Stomach (tissue), 9 donors: ENCODE results near the gene HAAO. TPM values are rescaled to one million over a fixed set of nuclear protein-coding genes. Genes with fewer than 3 reads are reported as not detected.

Source experiments
- DNase-seq, 2 donors: peaks; one replicate each; pipeline versions ENCODE4 v3.0.0 to v3.0.0-alpha.2; 2013 to 2019
- H3K27ac ChIP-seq, 5 donors: fragments of 200-600 bp in 4 of 5; sonication (generic) in 4 of 5; one replicate each; pipeline ENCODE4 v1.5.1; 2013 to 2019; ENCODE audit warnings: mild to moderate bottlenecking in 1 of 5, moderate library complexity in 1 of 5
- H3K27me3 ChIP-seq, 3 donors: fragments of 200-600 bp; sonication (generic); one replicate each; pipeline ENCODE4 v1.5.1; 2017 to 2019; ENCODE audit warnings: mixed run types in 1 of 3
- H3K36me3 ChIP-seq, 4 donors: fragments of 200-600 bp; sonication (generic); 1 replicate in 3 of 4; 2 replicates in 1 of 4; pipeline ENCODE4 v1.5.1; 2016 to 2019
- H3K4me1 ChIP-seq, 4 donors: fragments of 200-600 bp; sonication (generic); one replicate each; pipeline ENCODE4 v1.5.1; 2016 to 2019
- H3K4me3 ChIP-seq, 4 donors: fragments of 200-600 bp; sonication (generic) in 3 of 4; one replicate each; pipeline ENCODE4 v1.5.1; 2016 to 2019; ENCODE audit warnings: mild to moderate bottlenecking in 1 of 4
- H3K9me3 ChIP-seq, 4 donors: fragments of 200-600 bp; sonication (generic); one replicate each; pipeline ENCODE4 v1.5.1; 2016 to 2019
- EP300 ChIP-seq: sonication (generic); formaldehyde crosslinking; IDR thresholded peaks from one replicate; pipeline ENCODE4 v1.6.1; 2017; ENCODE audit warnings: antibody characterized with exemption
- POLR2A ChIP-seq, 4 donors: fragments of 450-650 bp; IDR thresholded peaks; one replicate each; pipeline ENCODE4 v1.6.1; 2016; ENCODE audit warnings: antibody characterized with exemption in 4 of 4, control low read depth in 2 of 4, mild to moderate bottlenecking in 1 of 4, moderate library complexity in 1 of 4
- POLR2AphosphoS5 ChIP-seq, 3 donors: sonication (generic); formaldehyde crosslinking; IDR thresholded peaks; one replicate each; pipeline ENCODE4 v1.6.1; 2016; ENCODE audit warnings: antibody characterized with exemption in 3 of 3
- WGBS, 5 donors: extraction: QIAGEN DNeasy Blood & Tissue Kit in 3 of 5; methylation state at CpG; one replicate each; pipeline versions ENCODE4 v1.1.5 to v1.1.7; 2013 to 2018; 5-methylcytosine and 5-hydroxymethylcytosine counted together
- intact Hi-C: fragments of 100-400 bp; cut with DNase I; formaldehyde crosslinking; loops from one replicate; pipeline ENCODE4 v1.15.1; 2023; ENCODE audit warnings: low total_unique reads
- polyA plus RNA-seq, 3 donors: library from polyadenylated mRNA; stranded (reverse); fragments of 200-250 nt; gene quantifications; one replicate each; pipeline ENCODE4 v1.2.3, GENCODE V29; 2013
- total RNA-seq, 5 donors: library from RNA; depleted of rRNA; stranded (reverse); fragments of >200 nt; gene quantifications; one replicate each; pipeline versions ENCODE4 v1.1.0 to v1.2.3, GENCODE V29; 2014 to 2016
- TF ChIP-seq, protein P1 (sequence below), 7 experiments: fragments of 450-650 bp in 4 of 7; fragments of 200-600 bp in 3 of 7; sonication (generic) in 3 of 7; IDR thresholded peaks; one replicate each; pipeline ENCODE4 v1.5.1; 2016 to 2019; ENCODE audit warnings: antibody characterized with exemption in 7 of 7, control low read depth in 2 of 7, mild to moderate bottlenecking in 1 of 7
- donor health status: healthy with polysubstance abuse.
- donor health status: Bipolar disorder and iron deficiency.
- donor health status: healthy.

HAAO gene
- total and polyA plus RNA-seq, 8 donors, result 0.89 to 23.5 (median 12.7) TPM; not detected in 2

DNA sequence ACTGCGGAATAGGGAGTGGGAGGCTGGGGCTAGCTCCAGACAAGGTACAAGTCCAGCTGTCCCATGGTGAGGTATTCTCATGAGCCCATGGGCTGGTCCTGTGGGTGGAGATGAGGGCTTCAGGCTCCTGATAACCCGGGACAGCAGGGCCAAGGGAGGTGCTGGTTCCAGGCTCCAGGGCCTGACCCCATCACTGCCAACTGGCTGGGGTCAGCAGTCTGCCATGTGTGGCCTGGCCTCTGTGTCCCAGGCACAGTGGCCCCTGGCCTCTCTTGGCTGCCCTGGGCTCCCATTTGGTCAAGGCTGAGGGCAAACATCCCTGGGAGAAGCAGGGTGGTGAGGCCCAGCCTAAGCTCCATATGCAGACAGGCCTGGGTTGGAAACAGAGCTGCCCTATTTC is 27.5 kb downstream of the HAAO start:
- no peak overlapping the region for H3K4me3 ChIP-seq
- H3K9me3 ChIP-seq, result no peaks in the 10 kb centered on the region
- no peak for DNase-seq
- no peak for TF ChIP-seq EP300
- no peak for TF ChIP-seq POLR2AphosphoS5 (IDR thresholded peaks at IDR 0.05)
- TF ChIP-seq, protein P1, sequence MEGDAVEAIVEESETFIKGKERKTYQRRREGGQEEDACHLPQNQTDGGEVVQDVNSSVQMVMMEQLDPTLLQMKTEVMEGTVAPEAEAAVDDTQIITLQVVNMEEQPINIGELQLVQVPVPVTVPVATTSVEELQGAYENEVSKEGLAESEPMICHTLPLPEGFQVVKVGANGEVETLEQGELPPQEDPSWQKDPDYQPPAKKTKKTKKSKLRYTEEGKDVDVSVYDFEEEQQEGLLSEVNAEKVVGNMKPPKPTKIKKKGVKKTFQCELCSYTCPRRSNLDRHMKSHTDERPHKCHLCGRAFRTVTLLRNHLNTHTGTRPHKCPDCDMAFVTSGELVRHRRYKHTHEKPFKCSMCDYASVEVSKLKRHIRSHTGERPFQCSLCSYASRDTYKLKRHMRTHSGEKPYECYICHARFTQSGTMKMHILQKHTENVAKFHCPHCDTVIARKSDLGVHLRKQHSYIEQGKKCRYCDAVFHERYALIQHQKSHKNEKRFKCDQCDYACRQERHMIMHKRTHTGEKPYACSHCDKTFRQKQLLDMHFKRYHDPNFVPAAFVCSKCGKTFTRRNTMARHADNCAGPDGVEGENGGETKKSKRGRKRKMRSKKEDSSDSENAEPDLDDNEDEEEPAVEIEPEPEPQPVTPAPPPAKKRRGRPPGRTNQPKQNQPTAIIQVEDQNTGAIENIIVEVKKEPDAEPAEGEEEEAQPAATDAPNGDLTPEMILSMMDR (IDR thresholded peaks at IDR 0.05), result no peak
- no peak for TF ChIP-seq POLR2A (IDR thresholded peaks at IDR 0.05)
- no peak overlapping the region for H3K27ac ChIP-seq
- H3K36me3 ChIP-seq, result peaks cover 0 to 18% (median 5%) of the 10 kb centered on the region in 4 donors
- 83 to 95% (median 92%) methylated on average over 2 of the region's 2 CpGs for WGBS, 5 donors
- H3K4me1 ChIP-seq, result no peaks in the 10 kb centered on the region
- intact Hi-C loops, result no loop called here
- H3K27me3 ChIP-seq, result no peaks in the 10 kb centered on the region

DNA sequence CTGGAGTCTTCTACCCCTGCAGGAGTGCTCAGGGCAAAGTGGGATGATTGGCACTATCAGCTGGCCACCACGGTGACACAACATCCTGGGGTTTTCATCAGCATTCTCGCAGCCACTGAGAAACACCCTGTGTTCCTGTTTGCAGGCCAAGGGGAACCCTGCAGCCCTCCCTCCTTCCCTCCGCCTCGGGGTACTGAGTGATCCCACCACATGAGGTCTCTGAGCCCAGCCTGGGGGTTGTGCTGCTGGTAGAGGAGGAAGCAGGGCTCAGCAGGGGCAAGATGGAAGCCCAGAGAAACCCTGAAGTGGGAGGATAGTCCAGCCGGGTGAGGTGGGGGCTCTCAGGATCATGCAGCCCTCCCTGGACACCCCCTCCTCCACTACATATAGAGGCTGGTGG is 28.3 kb downstream of the HAAO start, which contains the start of gene OXER1:
Gene OXER1, minus strand, starts transcription at position 40 of the 400 bp plus-strand sequence. CDS start 73 bp downstream, outside the sequence.
- intact Hi-C loops, result no loop called here
- TF ChIP-seq, protein P1 (IDR thresholded peaks at IDR 0.05), result no peak
- TF ChIP-seq POLR2A (IDR thresholded peaks at IDR 0.05) (no peak), POLR2AphosphoS5 (IDR thresholded peaks at IDR 0.05) (no peak), EP300 (no peak)

DNA sequence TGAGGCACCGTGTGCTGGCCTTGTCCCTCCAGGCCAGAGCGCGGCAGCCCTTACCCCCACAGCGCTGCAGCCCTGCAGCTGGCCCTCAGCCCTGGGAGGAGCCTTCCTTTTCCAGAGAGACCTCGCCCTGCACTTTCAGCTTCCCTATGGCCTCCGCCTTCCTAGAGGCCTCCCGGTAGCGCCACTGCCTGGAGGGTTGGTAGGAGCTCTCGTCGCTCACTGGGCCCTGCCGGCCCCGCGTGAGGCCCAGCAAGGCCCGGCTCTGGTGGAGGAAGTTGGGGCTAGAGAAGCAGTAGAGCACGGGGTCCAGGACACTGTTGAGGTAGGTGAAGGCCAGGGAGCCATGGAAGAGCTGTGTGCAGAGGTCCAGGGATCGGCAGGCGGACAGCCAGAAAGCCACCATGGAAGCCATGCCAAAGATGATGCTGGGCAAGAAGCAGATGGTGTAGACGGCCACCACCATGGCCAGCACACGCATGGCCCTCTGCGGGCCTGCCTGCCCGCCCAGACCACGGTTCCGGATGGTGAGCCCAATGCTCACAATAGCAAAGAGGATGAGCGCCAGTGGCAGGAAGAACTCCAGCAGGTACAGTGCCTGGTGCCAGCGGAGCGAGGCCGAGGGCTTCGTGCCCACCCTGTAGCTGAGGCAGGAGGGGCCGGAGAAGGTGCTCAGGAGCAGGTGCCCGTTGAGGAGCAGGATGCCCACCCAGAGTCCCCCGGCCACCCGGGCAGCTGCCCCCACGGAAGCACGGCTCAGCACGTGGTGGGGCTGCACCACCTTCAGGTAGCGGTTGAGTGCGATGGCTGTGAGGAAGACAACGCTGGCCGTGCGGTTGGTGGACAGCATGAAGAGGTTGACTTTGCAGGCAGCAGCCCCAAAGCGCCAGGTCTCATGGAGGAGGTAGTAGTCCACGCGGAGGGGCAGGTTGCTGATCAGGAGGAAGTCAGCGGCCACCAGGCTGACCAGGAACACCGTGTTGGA is 29.3 kb downstream of the HAAO start:
- H3K27me3 ChIP-seq, result no peaks in the 10 kb centered on the region
- TF ChIP-seq POLR2A (IDR thresholded peaks at IDR 0.05) (no peak), POLR2AphosphoS5 (IDR thresholded peaks at IDR 0.05) (no peak), EP300 (no peak)
- TF ChIP-seq, protein P1 (IDR thresholded peaks at IDR 0.05), result no peak
- H3K27ac ChIP-seq, result no peak overlapping the region
- H3K4me1 ChIP-seq, result no peaks in the 10 kb centered on the region
- no peaks in the 10 kb centered on the region for H3K9me3 ChIP-seq
- WGBS, 5 donors, result 93 to 95% (median 95%) methylated on average over 15 to 45 of the region's 45 CpGs
- intact Hi-C loops, result no loop called here
- peaks cover 0 to 18% (median 5%) of the 10 kb centered on the region in 4 donors for H3K36me3 ChIP-seq
- H3K4me3 ChIP-seq, result peak overlapping the region in 1 of 4 donors; percentile 17
- no peak for DNase-seq

More for the DNA sequence above, 28.3 kb downstream of the HAAO start, which contains the start of gene OXER1:
- Histone ChIP-seq H3K4me3 (peak within 1 kb of the TSS in 1 of 4 donors; percentile 17), H3K4me1 (no peaks in the 10 kb centered on the region), H3K36me3 (peaks cover 0 to 18% (median 5%) of the 10 kb centered on the region in 4 donors), H3K27me3 (no peaks in the 10 kb centered on the region), H3K27ac (no peak within 1 kb of the TSS), H3K9me3 (no peaks in the 10 kb centered on the region)
- WGBS, 5 donors, result 55 to 76% (median 60%) methylated on average over 5 of the region's 5 CpGs
- DNase-seq, result no peak

DNA sequence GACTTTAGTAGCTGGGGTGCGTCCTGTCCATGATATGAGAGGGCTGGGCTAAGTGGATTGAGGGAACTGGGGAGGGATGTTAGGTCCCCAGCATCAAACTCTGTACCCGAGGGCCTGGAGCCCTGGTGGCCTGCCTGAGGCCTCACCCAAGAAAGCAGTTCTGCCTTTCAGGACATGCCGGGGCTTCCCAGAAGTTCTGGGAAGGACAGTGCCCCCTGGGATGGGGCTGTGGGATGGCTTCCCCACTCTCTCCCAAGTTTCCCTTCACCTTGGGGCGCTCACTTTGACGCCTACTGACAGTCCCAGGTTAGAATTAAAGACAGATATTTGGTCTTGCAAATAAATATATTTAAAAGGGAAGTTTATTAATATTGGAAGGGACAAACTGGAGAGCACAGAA is 30.2 kb downstream of the HAAO start:
- Histone ChIP-seq H3K4me3 (no peak overlapping the region), H3K27ac (no peak overlapping the region), H3K36me3 (peaks cover 0 to 15% (median 4%) of the 10 kb centered on the region in 4 donors), H3K4me1 (no peaks in the 10 kb centered on the region), H3K9me3 (no peaks in the 10 kb centered on the region), H3K27me3 (no peaks in the 10 kb centered on the region)
- WGBS, 5 donors, result 86 to 98% (median 93%) methylated on average over 5 of the region's 5 CpGs
- no peak for DNase-seq
- TF ChIP-seq POLR2AphosphoS5 (IDR thresholded peaks at IDR 0.05) (no peak), EP300 (no peak), POLR2A (IDR thresholded peaks at IDR 0.05) (no peak)
- TF ChIP-seq, protein P1 (IDR thresholded peaks at IDR 0.05), result no peak
- intact Hi-C loops, result no loop called here
